Progenitor cell of endocrine pancreas (in vitro differentiated cells): ENCODE measurements around the gene MAG. TPM values are rescaled to one million over a fixed set of nuclear protein-coding genes. Genes with fewer than 3 reads are reported as not detected.

ENCODE experiments used
- DNase-seq: peaks from one replicate; pipeline ENCODE4 v3.0.0; 2021; ENCODE audit warnings: low spot score; ENCODE audit not compliant: unreplicated experiment
- H3K27ac Mint-ChIP-seq: 2 replicates; pipeline ENCODE4 v1.8.0; 2021; ENCODE audit warnings: mild to moderate bottlenecking, moderate library complexity, mixed read lengths
- H3K27me3 Mint-ChIP-seq: 2 replicates; pipeline ENCODE4 v1.8.0; 2021; ENCODE audit warnings: mixed read lengths
- H3K36me3 Mint-ChIP-seq: 2 replicates; pipeline ENCODE4 v1.8.0; 2022; ENCODE audit warnings: mixed read lengths; ENCODE audit not compliant: insufficient read depth
- H3K4me1 Mint-ChIP-seq: 2 replicates; pipeline ENCODE4 v1.8.0; 2021; ENCODE audit warnings: low read depth, mixed read lengths
- H3K4me3 Mint-ChIP-seq: 2 replicates; pipeline ENCODE4 v1.8.0; 2021; ENCODE audit warnings: low read depth, mild to moderate bottlenecking, moderate library complexity, mixed read lengths
- H3K9me3 Mint-ChIP-seq: 2 replicates; pipeline ENCODE4 v1.8.0; 2021; ENCODE audit warnings: low read depth, mixed read lengths
- total RNA-seq: library from RNA; stranded (reverse); gene quantifications from 2 replicates; pipeline ENCODE4 v1.2.1, GENCODE V29; 2021
- TF ChIP-seq, protein P1 (sequence below): fragments of 200-600 bp; sonication (generic); IDR thresholded peaks from one replicate; pipeline ENCODE4 v1.5.0; 2021; ENCODE audit warnings: antibody characterized with exemption, mild to moderate bottlenecking; ENCODE audit not compliant: unreplicated experiment

The MAG gene
- total RNA-seq, 1 donor from 2014 or later, result 1.4 TPM

DNA sequence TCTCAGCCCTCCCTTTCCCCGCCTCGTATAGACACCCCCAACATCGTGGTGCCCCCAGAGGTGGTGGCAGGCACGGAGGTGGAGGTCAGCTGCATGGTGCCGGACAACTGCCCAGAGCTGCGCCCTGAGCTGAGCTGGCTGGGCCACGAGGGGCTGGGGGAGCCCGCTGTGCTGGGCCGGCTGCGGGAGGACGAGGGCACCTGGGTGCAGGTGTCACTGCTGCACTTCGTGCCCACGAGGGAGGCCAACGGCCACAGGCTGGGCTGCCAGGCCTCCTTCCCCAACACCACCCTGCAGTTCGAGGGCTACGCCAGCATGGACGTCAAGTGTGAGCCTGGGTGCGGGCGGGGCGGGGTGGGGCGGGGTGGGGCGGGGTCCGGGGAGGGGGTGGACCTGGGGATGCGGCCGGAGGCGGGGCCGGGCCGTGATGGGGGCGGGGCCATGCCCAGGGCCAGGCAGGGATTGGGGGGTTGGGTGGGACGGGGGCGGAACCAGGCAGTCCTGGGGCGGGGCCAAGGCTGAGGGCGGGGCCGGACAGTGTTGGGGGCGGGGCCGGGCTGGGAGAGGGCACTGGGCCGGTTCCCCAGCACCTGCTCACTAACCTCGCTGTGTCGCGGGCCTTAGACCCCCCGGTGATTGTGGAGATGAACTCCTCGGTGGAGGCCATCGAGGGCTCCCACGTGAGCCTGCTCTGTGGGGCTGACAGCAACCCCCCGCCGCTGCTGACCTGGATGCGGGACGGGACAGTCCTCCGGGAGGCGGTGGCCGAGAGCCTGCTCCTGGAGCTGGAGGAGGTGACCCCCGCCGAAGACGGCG is 7.8 kb downstream of the MAG start:
- TF ChIP-seq, protein P1, sequence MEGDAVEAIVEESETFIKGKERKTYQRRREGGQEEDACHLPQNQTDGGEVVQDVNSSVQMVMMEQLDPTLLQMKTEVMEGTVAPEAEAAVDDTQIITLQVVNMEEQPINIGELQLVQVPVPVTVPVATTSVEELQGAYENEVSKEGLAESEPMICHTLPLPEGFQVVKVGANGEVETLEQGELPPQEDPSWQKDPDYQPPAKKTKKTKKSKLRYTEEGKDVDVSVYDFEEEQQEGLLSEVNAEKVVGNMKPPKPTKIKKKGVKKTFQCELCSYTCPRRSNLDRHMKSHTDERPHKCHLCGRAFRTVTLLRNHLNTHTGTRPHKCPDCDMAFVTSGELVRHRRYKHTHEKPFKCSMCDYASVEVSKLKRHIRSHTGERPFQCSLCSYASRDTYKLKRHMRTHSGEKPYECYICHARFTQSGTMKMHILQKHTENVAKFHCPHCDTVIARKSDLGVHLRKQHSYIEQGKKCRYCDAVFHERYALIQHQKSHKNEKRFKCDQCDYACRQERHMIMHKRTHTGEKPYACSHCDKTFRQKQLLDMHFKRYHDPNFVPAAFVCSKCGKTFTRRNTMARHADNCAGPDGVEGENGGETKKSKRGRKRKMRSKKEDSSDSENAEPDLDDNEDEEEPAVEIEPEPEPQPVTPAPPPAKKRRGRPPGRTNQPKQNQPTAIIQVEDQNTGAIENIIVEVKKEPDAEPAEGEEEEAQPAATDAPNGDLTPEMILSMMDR, result no peak
- DNase-seq, result no peak
- Mint-ChIP-seq H3K36me3 (no peaks in the 10 kb centered on the region), H3K27ac (no peak overlapping the region), H3K9me3 (no peaks in the 10 kb centered on the region), H3K4me3 (no peak overlapping the region), H3K4me1 (no peaks in the 10 kb centered on the region), H3K27me3 (peaks cover 3% of the 10 kb centered on the region)

DNA sequence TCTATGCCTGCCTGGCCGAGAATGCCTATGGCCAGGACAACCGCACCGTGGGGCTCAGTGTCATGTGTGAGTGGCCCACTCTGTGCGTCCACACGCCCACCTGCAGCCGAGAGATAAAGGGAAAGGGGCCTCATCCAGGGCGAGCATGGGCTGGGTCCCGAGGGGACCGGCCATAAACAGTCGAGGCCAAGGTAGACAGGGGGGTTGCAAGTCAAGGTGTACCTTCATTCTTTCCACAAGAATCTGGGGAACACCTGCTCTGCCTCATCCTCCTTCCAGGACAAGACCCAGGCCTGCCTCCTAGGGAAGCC is 8.3 kb downstream of the MAG start:
- Mint-ChIP-seq H3K27me3 (peaks cover 3% of the 10 kb centered on the region), H3K36me3 (no peaks in the 10 kb centered on the region), H3K9me3 (no peaks in the 10 kb centered on the region), H3K27ac (no peak overlapping the region), H3K4me3 (no peak overlapping the region), H3K4me1 (no peaks in the 10 kb centered on the region)
- TF ChIP-seq, protein P1, result no peak
- no peak for DNase-seq

DNA sequence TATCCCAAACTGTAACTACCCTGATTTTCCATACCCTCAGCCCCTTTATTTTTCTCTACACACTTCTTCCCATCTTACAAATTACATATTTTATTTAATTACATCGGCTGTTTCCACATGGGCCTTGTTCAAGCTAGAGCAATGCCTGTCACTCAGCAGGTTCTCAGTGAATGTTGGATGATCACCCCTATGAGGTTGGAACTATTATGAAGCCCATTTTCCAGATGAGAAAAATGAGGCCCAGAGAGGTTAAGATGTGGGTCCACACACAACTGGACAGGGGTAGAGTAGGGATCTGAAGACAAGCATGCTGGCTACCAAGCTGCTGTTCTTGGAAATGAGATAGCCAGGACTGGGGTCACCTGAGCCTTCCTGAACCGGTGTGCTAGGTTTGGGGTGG is 10.0 kb downstream of the MAG start:
- Mint-ChIP-seq H3K27me3 (peaks cover 3% of the 10 kb centered on the region), H3K9me3 (no peaks in the 10 kb centered on the region), H3K27ac (no peak overlapping the region), H3K4me3 (no peak overlapping the region), H3K36me3 (no peaks in the 10 kb centered on the region), H3K4me1 (peaks cover 3% of the 10 kb centered on the region)
- TF ChIP-seq, protein P1, result no peak
- DNase-seq, result no peak

DNA sequence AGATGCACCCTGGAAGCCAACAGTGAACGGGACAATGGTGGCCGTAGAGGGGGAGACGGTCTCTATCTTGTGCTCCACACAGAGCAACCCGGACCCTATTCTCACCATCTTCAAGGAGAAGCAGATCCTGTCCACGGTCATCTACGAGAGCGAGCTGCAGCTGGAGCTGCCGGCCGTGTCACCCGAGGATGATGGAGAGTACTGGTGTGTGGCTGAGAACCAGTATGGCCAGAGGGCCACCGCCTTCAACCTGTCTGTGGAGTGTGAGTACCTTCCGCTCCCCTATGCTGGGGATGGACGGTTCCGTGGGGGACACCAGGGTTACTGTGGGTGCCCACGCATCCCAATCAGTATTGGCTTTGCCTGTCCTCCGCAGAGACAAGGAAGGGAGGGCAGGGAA is 10.5 kb downstream of the MAG start:
- TF ChIP-seq, protein P1, result no peak
- H3K27me3 Mint-ChIP-seq, result peaks cover 3% of the 10 kb centered on the region
- H3K27ac Mint-ChIP-seq, result no peak overlapping the region
- H3K4me1 Mint-ChIP-seq, result peaks cover 3% of the 10 kb centered on the region
- H3K4me3 Mint-ChIP-seq, result no peak overlapping the region
- H3K36me3 Mint-ChIP-seq, result no peaks in the 10 kb centered on the region
- no peaks in the 10 kb centered on the region for H3K9me3 Mint-ChIP-seq
- DNase-seq, result no peak

DNA sequence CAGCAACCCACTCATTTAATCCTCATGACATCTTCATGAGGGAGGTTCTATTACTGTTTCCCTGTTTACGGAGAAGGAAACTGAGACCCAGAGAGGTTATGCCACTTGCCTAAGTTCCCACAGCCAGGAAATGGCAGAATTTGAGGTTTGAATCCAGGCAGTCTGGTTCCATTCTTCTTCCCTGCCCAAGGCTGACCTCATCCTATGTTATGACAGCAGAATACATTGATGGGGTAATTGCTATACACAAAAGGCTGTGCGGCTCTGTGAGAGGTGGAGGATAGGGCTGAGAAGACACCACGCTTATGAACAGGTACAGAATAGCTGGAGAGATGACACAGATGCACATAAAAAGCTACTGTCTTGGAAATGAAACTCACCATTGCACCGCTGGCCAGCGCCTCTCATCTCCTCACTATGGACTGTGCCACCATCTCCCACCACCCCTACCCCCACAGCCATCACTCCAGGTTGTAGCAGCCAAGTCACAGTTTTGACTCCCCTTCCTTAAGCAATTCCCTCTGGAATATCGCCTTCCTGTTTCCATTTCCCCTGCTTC is 11.5 kb downstream of the MAG start:
- no peak overlapping the region for H3K27ac Mint-ChIP-seq
- peaks cover 6% of the 10 kb centered on the region for H3K4me1 Mint-ChIP-seq
- H3K27me3 Mint-ChIP-seq, result peaks cover 3% of the 10 kb centered on the region
- no peaks in the 10 kb centered on the region for H3K36me3 Mint-ChIP-seq
- TF ChIP-seq, protein P1, result no peak
- no peaks in the 10 kb centered on the region for H3K9me3 Mint-ChIP-seq
- no peak overlapping the region for H3K4me3 Mint-ChIP-seq
- DNase-seq, result no peak
